Liver (tissue), 9 donors: Measurements from ENCODE around the gene SMIM28. TPM values are rescaled to one million over a fixed set of nuclear protein-coding genes. Genes with fewer than 3 reads are reported as not detected.
A peak's percentile ranks its signal among the peaks of the same experiment; 100 is the strongest.

ENCODE experiments used
- DNase-seq: peaks from one replicate; pipeline ENCODE4 v3.0.0-alpha.2; 2017; ENCODE audit warnings: low spot score
- H3K27ac ChIP-seq, 2 donors: one replicate each; pipeline ENCODE4 v1.7.0; 2013; ENCODE audit warnings: inconsistent platforms in 2 of 2, low read length in 2 of 2, control low read depth in 1 of 2, low read depth in 1 of 2, mild to moderate bottlenecking in 1 of 2
- H3K27me3 ChIP-seq, 4 donors: one replicate each; pipeline versions ENCODE4 v1.6.1 to v1.7.0; 2013; ENCODE audit warnings: low read length in 3 of 4, inconsistent platforms in 1 of 4, mild to moderate bottlenecking in 1 of 4, moderate library complexity in 1 of 4; ENCODE audit not compliant: control insufficient read depth in 4 of 4, insufficient read depth in 4 of 4
- H3K36me3 ChIP-seq, 4 donors: one replicate each; pipeline versions ENCODE4 v1.6.1 to v1.7.0; 2013; ENCODE audit warnings: low read length in 3 of 4, mild to moderate bottlenecking in 3 of 4, low read depth in 1 of 4, moderate library complexity in 1 of 4; ENCODE audit not compliant: control insufficient read depth in 4 of 4, insufficient read depth in 3 of 4
- H3K4me1 ChIP-seq, 4 donors: one replicate each; pipeline versions ENCODE4 v1.6.1 to v1.7.0; 2013; ENCODE audit warnings: low read length in 3 of 4, mild to moderate bottlenecking in 3 of 4, moderate library complexity in 1 of 4; ENCODE audit not compliant: control insufficient read depth in 4 of 4, insufficient read depth in 4 of 4
- H3K4me3 ChIP-seq, 3 donors: one replicate each; pipeline versions ENCODE4 v1.6.1 to v1.7.0; 2013; ENCODE audit warnings: low read length in 3 of 3, control low read depth in 1 of 3, low read depth in 1 of 3, mild to moderate bottlenecking in 1 of 3
- H3K9ac ChIP-seq, 2 donors: one replicate each; pipeline ENCODE4 v1.7.0; 2013; ENCODE audit warnings: low read length in 2 of 2, mild to moderate bottlenecking in 2 of 2, moderate library complexity in 2 of 2, control low read depth in 1 of 2, low read depth in 1 of 2
- H3K9me3 ChIP-seq, 4 donors: one replicate each; pipeline versions ENCODE4 v1.6.1 to v1.7.0; 2013; ENCODE audit warnings: low read length in 3 of 4; ENCODE audit not compliant: control insufficient read depth in 4 of 4
- ATF3 ChIP-seq: IDR thresholded peaks from 2 replicates; pipeline ENCODE4 v1.6.1; 2016; ENCODE audit warnings: antibody characterized with exemption
- CTCF ChIP-seq: fragments of 150-350 bp; IDR thresholded peaks from 2 replicates; pipeline ENCODE4 v1.5.1; 2017; ENCODE audit warnings: improper control_type of control experiment, low read depth, low read length; ENCODE audit not compliant: missing input control
- EGR1 ChIP-seq, 2 donors: IDR thresholded peaks; 2 replicates each; pipeline ENCODE4 v1.6.1; 2016 to 2018; ENCODE audit warnings: antibody characterized with exemption in 2 of 2, low read depth in 2 of 2
- FOXA1 ChIP-seq: IDR thresholded peaks from 2 replicates; pipeline ENCODE4 v1.6.1; 2016; ENCODE audit warnings: antibody characterized with exemption
- FOXA2 ChIP-seq: IDR thresholded peaks from 2 replicates; pipeline ENCODE4 v1.6.1; 2016; ENCODE audit warnings: antibody characterized with exemption
- GABPA ChIP-seq, 2 donors: IDR thresholded peaks in 1 of 2; conservative IDR thresholded peaks in 1 of 2; 2 replicates each; pipeline ENCODE4 v1.6.1; 2016; ENCODE audit warnings: antibody characterized with exemption in 2 of 2, mild to moderate bottlenecking in 1 of 2, moderate library complexity in 1 of 2
- HNF4A ChIP-seq, 2 donors: conservative IDR thresholded peaks; 2 replicates each; pipeline ENCODE4 v1.6.1; 2016; ENCODE audit warnings: antibody characterized with exemption in 2 of 2, mild to moderate bottlenecking in 2 of 2
- HNF4G ChIP-seq: IDR thresholded peaks from 2 replicates; pipeline ENCODE4 v1.6.1; 2016; ENCODE audit warnings: antibody characterized with exemption
- JUND ChIP-seq, 2 donors: IDR thresholded peaks; 2 replicates each; pipeline ENCODE4 v1.6.1; 2016; ENCODE audit warnings: antibody characterized with exemption in 2 of 2
- MAX ChIP-seq: IDR thresholded peaks from 2 replicates; pipeline ENCODE4 v1.6.1; 2016; ENCODE audit warnings: antibody characterized with exemption
- NR2F2 ChIP-seq: IDR thresholded peaks from 2 replicates; pipeline ENCODE4 v1.6.1; 2016; ENCODE audit warnings: antibody characterized with exemption
- RAD21 ChIP-seq, 2 donors: IDR thresholded peaks; 2 replicates each; pipeline ENCODE4 v1.6.1; 2016; ENCODE audit warnings: antibody characterized with exemption in 2 of 2, mild to moderate bottlenecking in 2 of 2
- REST ChIP-seq: IDR thresholded peaks from 2 replicates; pipeline ENCODE4 v1.6.1; 2016; ENCODE audit warnings: antibody characterized with exemption, mild to moderate bottlenecking
- RXRA ChIP-seq, 2 donors: IDR thresholded peaks; 2 replicates each; pipeline ENCODE4 v1.6.1; 2017 to 2018; ENCODE audit warnings: antibody characterized with exemption in 2 of 2, mild to moderate bottlenecking in 1 of 2
- SP1 ChIP-seq: IDR thresholded peaks from 2 replicates; pipeline ENCODE4 v1.6.1; 2018; ENCODE audit warnings: antibody characterized with exemption, mild to moderate bottlenecking
- TAF1 ChIP-seq: conservative IDR thresholded peaks from 2 replicates; pipeline ENCODE4 v1.6.1; 2016; ENCODE audit warnings: antibody characterized with exemption, mild to moderate bottlenecking
- YY1 ChIP-seq: IDR thresholded peaks from 2 replicates; pipeline ENCODE4 v1.6.1; 2016; ENCODE audit warnings: antibody characterized with exemption, mild to moderate bottlenecking
- ZBTB33 ChIP-seq: IDR thresholded peaks from 2 replicates; pipeline ENCODE4 v1.6.1; 2016; ENCODE audit warnings: antibody characterized with exemption
- WGBS: extraction: QIAGEN DNeasy Blood & Tissue Kit; methylation state at CpG from one replicate; pipeline ENCODE4 v1.1.7; 2013; 5-methylcytosine and 5-hydroxymethylcytosine counted together
- polyA plus RNA-seq, 2 donors: library from polyadenylated mRNA; stranded (reverse) in 1 of 2; unstranded in 1 of 2; fragments of 200-250 nt in 1 of 2; fragments of >200 nt in 1 of 2; fragmentation: Nextera tagmentation in 1 of 2; extraction: Ambion mirVana in 1 of 2; gene quantifications; one replicate each; pipeline versions ENCODE4 v1.2.1 to v1.2.3, GENCODE V29; 2013 to 2015
- total RNA-seq, 2 donors: library from RNA; depleted of rRNA; stranded (reverse); fragments of >200 nt; gene quantifications; one replicate each; pipeline ENCODE4 v1.2.3, GENCODE V29; 2014
- donor health status: healthy.
- donor health status: healthy.
- donor health status: healthy.
- donor health status: healthy.
- donor health status: healthy.

The SMIM28 gene
- total and polyA plus RNA-seq, 4 donors: not detected

- H3K9me3 ChIP-seq: no peaks in the 10 kb centered on the region
- no peaks in the 10 kb centered on the region for H3K27me3 ChIP-seq
- DNase-seq: no peak
- TF ChIP-seq FOXA1: peak; percentile 52
- no peak for TF ChIP-seq EGR1 (IDR thresholded peaks at IDR 0.05; ENCODE audit: low read depth in 2 of 2)
- peak; percentile 26 to 30 for TF ChIP-seq RAD21 (IDR thresholded peaks at IDR 0.05)
- peak; percentile 45 for TF ChIP-seq REST
- TF ChIP-seq SP1: peak; percentile 69
- TF ChIP-seq TAF1: no peak
- no peak for TF ChIP-seq CTCF
- peak; percentile 22 for TF ChIP-seq ZBTB33
- no peak for TF ChIP-seq GABPA (IDR thresholded peaks at IDR 0.05 in 1 of 2, conservative IDR thresholded peaks at IDR 0.05 in 1 of 2)
- peak; percentile 10 to 38 for TF ChIP-seq HNF4A (conservative IDR thresholded peaks at IDR 0.05)
- no peak for TF ChIP-seq HNF4G
- peak; percentile 88 for TF ChIP-seq FOXA2
- no peak for TF ChIP-seq ATF3
- no peak for TF ChIP-seq MAX
- TF ChIP-seq YY1: peak; percentile 94
- peak in 1 of 2 donors; percentile 20 for TF ChIP-seq JUND (IDR thresholded peaks at IDR 0.05)
- TF ChIP-seq NR2F2: no peak
- TF ChIP-seq RXRA (IDR thresholded peaks at IDR 0.05): peak; percentile 7 to 49
- H3K9ac ChIP-seq: no peak overlapping the region
- peaks cover 0 to 15% (median 11%) of the 10 kb centered on the region in 4 donors for H3K4me1 ChIP-seq
- 60% methylated on average over 8 of the region's 8 CpGs for WGBS
- H3K36me3 ChIP-seq: no peaks in the 10 kb centered on the region
- no peak overlapping the region for H3K4me3 ChIP-seq
- H3K27ac ChIP-seq: no peak overlapping the region
These were observed 10.1 kb downstream of the SMIM28 start for GRCh38 chr6:138387577-138388368.
